ENCODE results near the gene CRISPLD2. TPM values are rescaled to one million over a fixed set of nuclear protein-coding genes. Genes with fewer than 3 reads are reported as not detected.

The CRISPLD2 gene
- total RNA-seq, 1 donor from 2014 or later: 3.3 TPM

- Mint-ChIP-seq H3K4me3 (ENCODE audit: unreplicated experiment) (no peak overlapping the region), H3K27me3 (ENCODE audit: unreplicated experiment) (no peaks in the 10 kb centered on the region), H3K4me1 (ENCODE audit: unreplicated experiment) (peaks cover 1% of the 10 kb centered on the region), H3K36me3 (ENCODE audit: unreplicated experiment) (no peaks in the 10 kb centered on the region), H3K9me3 (ENCODE audit: unreplicated experiment) (peaks cover 3% of the 10 kb centered on the region), H3K27ac (ENCODE audit: unreplicated experiment) (no peak overlapping the region)
- TF ChIP-seq CTCF (IDR thresholded peaks at IDR 0.05): no peak
- no peak for DNase-seq (ENCODE audit: extremely low spot score, unreplicated experiment)
Observed at GRCh38 chr16:84892097-84892496, 72.3 kb downstream of the CRISPLD2 start.

DNA sequence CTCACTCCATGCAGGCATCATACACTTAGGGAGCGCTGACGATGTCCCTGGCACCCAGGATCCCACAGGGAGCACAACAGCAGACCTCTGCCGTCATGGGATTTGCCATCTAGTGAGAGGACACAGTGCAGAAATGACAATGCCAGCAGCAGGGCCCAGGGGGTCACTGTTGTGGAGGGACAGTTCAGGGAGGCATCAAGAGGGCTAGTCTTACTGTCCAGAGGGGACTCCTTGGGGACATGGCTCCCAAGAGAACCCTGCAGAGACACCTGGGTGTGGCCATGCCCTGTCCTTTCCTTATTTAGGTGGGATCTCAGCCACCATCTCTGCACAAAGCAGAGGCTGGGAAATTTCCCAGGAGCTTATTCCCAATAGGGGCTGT lies 73.7 kb downstream of the CRISPLD2 start:
- TF ChIP-seq CTCF (IDR thresholded peaks at IDR 0.05): no peak
- H3K4me3 Mint-ChIP-seq (ENCODE audit: unreplicated experiment): no peak overlapping the region
- no peak for DNase-seq (ENCODE audit: extremely low spot score, unreplicated experiment)
- H3K4me1 Mint-ChIP-seq (ENCODE audit: unreplicated experiment): peaks cover 1% of the 10 kb centered on the region
- peaks cover 3% of the 10 kb centered on the region for H3K9me3 Mint-ChIP-seq (ENCODE audit: unreplicated experiment)
- no peaks in the 10 kb centered on the region for H3K36me3 Mint-ChIP-seq (ENCODE audit: unreplicated experiment)
- H3K27ac Mint-ChIP-seq (ENCODE audit: unreplicated experiment): no peak overlapping the region
- H3K27me3 Mint-ChIP-seq (ENCODE audit: unreplicated experiment): no peaks in the 10 kb centered on the region

DNA sequence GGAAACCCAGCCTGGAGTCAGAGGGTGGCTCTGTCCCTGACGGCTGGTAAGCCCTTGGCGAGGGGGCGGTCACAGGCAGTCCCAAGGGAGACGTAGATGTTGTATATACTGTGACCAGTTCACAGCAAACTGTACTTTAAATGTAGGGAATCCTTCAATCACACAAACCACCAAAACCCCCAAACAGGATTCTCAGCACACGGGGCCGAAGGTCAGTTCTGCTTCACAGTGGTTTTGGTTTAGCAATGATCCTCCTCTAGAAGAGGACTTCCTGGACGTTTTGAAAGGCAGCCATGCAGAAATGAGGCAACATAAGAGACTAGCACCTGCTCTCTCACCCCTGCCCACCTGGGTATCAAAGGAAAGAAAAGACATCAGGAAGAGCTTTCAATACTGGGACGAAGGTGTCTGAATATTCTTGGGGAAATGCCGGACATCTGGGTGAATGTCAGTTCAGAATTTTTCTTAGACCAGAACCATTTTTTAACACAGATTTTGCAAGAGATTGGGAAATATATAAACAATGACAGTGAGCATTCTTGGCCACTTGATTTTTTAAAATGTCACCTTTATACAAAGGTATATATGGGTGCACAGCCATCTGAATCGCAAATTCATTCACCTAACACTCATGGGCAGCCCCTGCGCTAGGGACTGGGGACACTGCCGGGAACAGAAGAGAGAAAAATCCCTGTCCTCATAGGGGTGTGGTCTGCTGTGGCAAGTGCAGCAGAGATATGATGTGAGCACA lies 74.2 kb downstream of the CRISPLD2 start:
- Mint-ChIP-seq H3K4me1 (ENCODE audit: unreplicated experiment) (peaks cover 1% of the 10 kb centered on the region), H3K4me3 (ENCODE audit: unreplicated experiment) (no peak overlapping the region), H3K9me3 (ENCODE audit: unreplicated experiment) (peaks cover 3% of the 10 kb centered on the region), H3K27me3 (ENCODE audit: unreplicated experiment) (no peaks in the 10 kb centered on the region), H3K27ac (ENCODE audit: unreplicated experiment) (no peak overlapping the region), H3K36me3 (ENCODE audit: unreplicated experiment) (no peaks in the 10 kb centered on the region)
- TF ChIP-seq CTCF (IDR thresholded peaks at IDR 0.05): no peak
- DNase-seq (ENCODE audit: extremely low spot score, unreplicated experiment): no peak

- no peak overlapping the region for H3K4me3 Mint-ChIP-seq (ENCODE audit: unreplicated experiment)
- no peaks in the 10 kb centered on the region for H3K36me3 Mint-ChIP-seq (ENCODE audit: unreplicated experiment)
- no peak overlapping the region for H3K27ac Mint-ChIP-seq (ENCODE audit: unreplicated experiment)
- no peaks in the 10 kb centered on the region for H3K4me1 Mint-ChIP-seq (ENCODE audit: unreplicated experiment)
- no peak for DNase-seq (ENCODE audit: extremely low spot score, unreplicated experiment)
- H3K9me3 Mint-ChIP-seq (ENCODE audit: unreplicated experiment): peaks cover 3% of the 10 kb centered on the region
- no peak for TF ChIP-seq CTCF (IDR thresholded peaks at IDR 0.05)
- H3K27me3 Mint-ChIP-seq (ENCODE audit: unreplicated experiment): no peaks in the 10 kb centered on the region
Observed at GRCh38 chr16:84895016-84895415, 75.2 kb downstream of the CRISPLD2 start.

DNA sequence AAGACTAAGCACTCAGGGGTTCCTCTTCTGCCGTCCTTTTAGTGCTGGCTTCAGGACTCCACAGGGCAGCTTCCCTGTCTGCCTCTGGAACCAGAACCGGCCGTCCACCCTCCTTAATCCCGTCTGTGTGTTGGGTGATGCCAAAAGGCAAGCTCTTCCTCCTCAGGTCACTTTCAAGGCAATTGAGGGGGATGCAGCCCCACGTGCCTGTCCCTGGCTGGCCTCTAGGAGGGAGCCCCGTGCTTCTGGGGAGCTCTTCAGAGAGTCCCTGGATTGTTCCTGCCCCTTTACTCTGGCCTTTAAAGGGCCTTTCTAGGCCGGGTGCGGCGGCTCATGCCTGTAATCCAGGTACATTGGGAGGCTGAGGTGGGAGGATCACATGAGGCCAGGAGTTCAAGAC lies 77.1 kb downstream of the CRISPLD2 start:
- Mint-ChIP-seq H3K36me3 (ENCODE audit: unreplicated experiment) (no peaks in the 10 kb centered on the region), H3K27ac (ENCODE audit: unreplicated experiment) (no peak overlapping the region)

More for the DNA sequence above, 77.1 kb downstream of the CRISPLD2 start:
- DNase-seq (ENCODE audit: extremely low spot score, unreplicated experiment): no peak
- TF ChIP-seq CTCF (IDR thresholded peaks at IDR 0.05): no peak
- Mint-ChIP-seq H3K9me3 (ENCODE audit: unreplicated experiment) (peaks cover 3% of the 10 kb centered on the region), H3K4me1 (ENCODE audit: unreplicated experiment) (no peaks in the 10 kb centered on the region), H3K27me3 (ENCODE audit: unreplicated experiment) (no peaks in the 10 kb centered on the region), H3K4me3 (ENCODE audit: unreplicated experiment) (no peak overlapping the region)

Data from osteocyte (in vitro differentiated cells).